SK-N-SH treated with all-trans-retinoic acid at 6 μM for 48 hours (cell line): ENCODE results near the gene MIOX.

ENCODE experiments used
- BACH2 ChIP-seq: fragments of 250-450 bp; sonication (Bioruptor Pico); IDR thresholded peaks from 2 replicates; pipeline ENCODE4 v1.9.0; 2021; ENCODE audit warnings: mild to moderate bottlenecking, borderline replicate concordance
- PATZ1 ChIP-seq: fragments of 250-450 bp; sonication (Bioruptor Pico); IDR thresholded peaks from 2 replicates; pipeline ENCODE4 v1.8.0; 2020; ENCODE audit warnings: mild to moderate bottlenecking, moderate library complexity, borderline replicate concordance
- PPARA ChIP-seq: fragments of 250-450 bp; sonication (Bioruptor Pico); IDR thresholded peaks from 2 replicates; pipeline ENCODE4 v1.5.0; 2020; ENCODE audit warnings: mild to moderate bottlenecking, borderline replicate concordance
- TOX ChIP-seq: fragments of 250-450 bp; sonication (Bioruptor Pico); IDR thresholded peaks from 2 replicates; pipeline ENCODE4 v1.8.0; 2021; ENCODE audit warnings: mild to moderate bottlenecking, moderate library complexity, borderline replicate concordance
- ZFP30 ChIP-seq: fragments of 450-650 bp; formaldehyde crosslinking; IDR thresholded peaks from 2 replicates; pipeline ENCODE4 v1.5.0; 2022; ENCODE audit warnings: mild to moderate bottlenecking, moderate library complexity
- ZNF565 ChIP-seq: fragments of 450-650 bp; formaldehyde crosslinking; conservative IDR thresholded peaks from 2 replicates; pipeline ENCODE4 v1.5.0; 2020; ENCODE audit warnings: low read depth, mild to moderate bottlenecking, moderate library complexity

- no peak for TF ChIP-seq PPARA (CRISPR knock-in tag)
- no peak for TF ChIP-seq TOX (CRISPR knock-in tag)
- TF ChIP-seq ZNF565, result no peak
- no peak for TF ChIP-seq ZFP30 (CRISPR knock-in tag)
- no peak for TF ChIP-seq BACH2 (CRISPR knock-in tag)
- no peak for TF ChIP-seq PATZ1 (CRISPR knock-in tag)
These were observed 17.9 kb downstream of the MIOX start for GRCh38 chr22:50504369-50505211.
